ENCODE results near the gene PC.

DNA sequence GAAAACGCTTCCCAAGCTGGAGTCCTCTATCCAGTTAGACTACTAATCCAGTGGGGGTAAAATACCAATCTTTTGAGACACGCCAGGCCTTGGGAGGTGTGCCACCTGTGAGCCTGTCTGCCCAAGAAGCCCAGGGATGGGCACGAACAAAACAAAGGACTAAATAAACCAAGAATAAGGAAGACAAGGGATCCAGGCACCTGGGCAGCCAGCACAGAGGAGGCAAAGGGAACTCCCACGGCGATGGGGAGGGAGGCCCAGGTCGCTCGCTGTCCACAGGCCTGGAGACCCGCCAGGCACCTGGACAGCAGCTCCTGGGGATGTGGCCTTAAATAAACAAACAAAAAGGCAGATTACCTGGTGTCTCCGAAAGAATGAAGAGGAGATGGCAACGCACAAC, 69.9 kb downstream of the PC start:
- TF ChIP-seq, protein P1, sequence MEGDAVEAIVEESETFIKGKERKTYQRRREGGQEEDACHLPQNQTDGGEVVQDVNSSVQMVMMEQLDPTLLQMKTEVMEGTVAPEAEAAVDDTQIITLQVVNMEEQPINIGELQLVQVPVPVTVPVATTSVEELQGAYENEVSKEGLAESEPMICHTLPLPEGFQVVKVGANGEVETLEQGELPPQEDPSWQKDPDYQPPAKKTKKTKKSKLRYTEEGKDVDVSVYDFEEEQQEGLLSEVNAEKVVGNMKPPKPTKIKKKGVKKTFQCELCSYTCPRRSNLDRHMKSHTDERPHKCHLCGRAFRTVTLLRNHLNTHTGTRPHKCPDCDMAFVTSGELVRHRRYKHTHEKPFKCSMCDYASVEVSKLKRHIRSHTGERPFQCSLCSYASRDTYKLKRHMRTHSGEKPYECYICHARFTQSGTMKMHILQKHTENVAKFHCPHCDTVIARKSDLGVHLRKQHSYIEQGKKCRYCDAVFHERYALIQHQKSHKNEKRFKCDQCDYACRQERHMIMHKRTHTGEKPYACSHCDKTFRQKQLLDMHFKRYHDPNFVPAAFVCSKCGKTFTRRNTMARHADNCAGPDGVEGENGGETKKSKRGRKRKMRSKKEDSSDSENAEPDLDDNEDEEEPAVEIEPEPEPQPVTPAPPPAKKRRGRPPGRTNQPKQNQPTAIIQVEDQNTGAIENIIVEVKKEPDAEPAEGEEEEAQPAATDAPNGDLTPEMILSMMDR (IDR thresholded peaks at IDR 0.05; ENCODE audit: low read length), result no peak
- TF ChIP-seq EZH2 (optimal IDR thresholded peaks at IDR 0.05; ENCODE audit: low read depth, low read length) (no peak), EZH2phosphoT487 (IDR thresholded peaks at IDR 0.05; ENCODE audit: low read length) (no peak)

Measured in MM.1S (cell line).